K562 (cell line): ENCODE data around the gene ARMC7. TPM values are rescaled to one million over a fixed set of nuclear protein-coding genes. Genes with fewer than 3 reads are reported as not detected.

Source experiments
- AFF1 ChIP-seq, 2 experiments: fragments of 450-650 bp; IDR thresholded peaks; 2 replicates each; pipeline ENCODE4 v1.6.1; 2018; ENCODE audit warnings: mild to moderate bottlenecking in 2 of 2, low read depth in 1 of 2; ENCODE audit not compliant: partially characterized antibody in 2 of 2
- ATF7 ChIP-seq: fragments of 450-650 bp; IDR thresholded peaks from 2 replicates; pipeline ENCODE4 v1.7.1; 2014; ENCODE audit warnings: mild to moderate bottlenecking, moderate library complexity
- BHLHE40 ChIP-seq: IDR thresholded peaks from 2 replicates; pipeline ENCODE4 v1.6.1; 2011; ENCODE audit warnings: low read length, improper control_type of control experiment
- BRCA1 ChIP-seq, 2 experiments: fragments of 450-650 bp in 1 of 2; sonication (generic) in 1 of 2; formaldehyde crosslinking in 1 of 2; IDR thresholded peaks; 2 replicates each; pipeline versions ENCODE4 v1.5.0 to v1.6.1; 2017 to 2020; ENCODE audit warnings: mild to moderate bottlenecking in 1 of 2, missing genetic modification reagents in 1 of 2
- FOS ChIP-seq: IDR thresholded peaks from 3 replicates; pipeline ENCODE4 v1.6.1; 2011; ENCODE audit not compliant: insufficient read length; ENCODE audit errors: extremely low read depth
- ILF3 ChIP-seq: fragments of 450-650 bp; IDR thresholded peaks from 2 replicates; pipeline ENCODE4 v1.6.1; 2018; ENCODE audit warnings: antibody characterized with exemption, mild to moderate bottlenecking, moderate library complexity, borderline replicate concordance
- LCOR ChIP-seq: sonication (generic); formaldehyde crosslinking; IDR thresholded peaks from 2 replicates; pipeline ENCODE4 v1.8.0; 2022; ENCODE audit warnings: mild to moderate bottlenecking, missing genetic modification reagents
- MEF2D ChIP-seq: conservative IDR thresholded peaks from 2 replicates; pipeline ENCODE4 v1.6.1; 2016; ENCODE audit warnings: low read depth, missing genetic modification characterization, missing compliant biosample characterization
- MTF1 ChIP-seq: fragments of 250-450 bp; sonication (Bioruptor Pico); IDR thresholded peaks from 2 replicates; pipeline ENCODE4 v1.9.0; 2021; ENCODE audit warnings: moderate library complexity, mild to moderate bottlenecking, inconsistent platforms, borderline replicate concordance
- NBN ChIP-seq: fragments of 450-650 bp; IDR thresholded peaks from 2 replicates; pipeline ENCODE4 v1.6.1; 2016; ENCODE audit warnings: low read depth, mild to moderate bottlenecking
- NCOA6 ChIP-seq: fragments of 450-650 bp; IDR thresholded peaks from 2 replicates; pipeline ENCODE4 v1.6.1; 2017; ENCODE audit warnings: mild to moderate bottlenecking
- PPARD ChIP-seq: fragments of 250-450 bp; sonication (Bioruptor Pico); IDR thresholded peaks from 2 replicates; pipeline ENCODE4 v1.8.0; 2022; ENCODE audit warnings: inconsistent platforms, mild to moderate bottlenecking, moderate library complexity
- PTBP1 ChIP-seq: fragments of 200-400 bp; formaldehyde crosslinking; IDR thresholded peaks from 2 replicates; pipeline ENCODE4 v1.6.1; 2017; ENCODE audit warnings: low read depth, low read length
- PTTG1 ChIP-seq: fragments of 450-650 bp; IDR thresholded peaks from 2 replicates; pipeline ENCODE4 v1.6.1; 2016; ENCODE audit warnings: low read depth, mild to moderate bottlenecking, missing genetic modification characterization, missing compliant biosample characterization
- PYGO2 ChIP-seq: fragments of 450-650 bp; IDR thresholded peaks from 2 replicates; pipeline ENCODE4 v1.6.1; 2016; ENCODE audit warnings: mild to moderate bottlenecking, missing genetic modification characterization, moderate library complexity, missing compliant biosample characterization
- RBM15 ChIP-seq: fragments of 200-400 bp; formaldehyde crosslinking; IDR thresholded peaks from 2 replicates; pipeline ENCODE4 v1.6.1; 2018; ENCODE audit warnings: mild to moderate bottlenecking, low read length, moderate library complexity; ENCODE audit not compliant: insufficient read depth
- SREBF2 ChIP-seq: sonication (generic); formaldehyde crosslinking; IDR thresholded peaks from 2 replicates; pipeline ENCODE4 v1.4.0; 2020; ENCODE audit warnings: mild to moderate bottlenecking, missing genetic modification reagents
- SRF ChIP-seq, 2 experiments: fragments of 250-450, 450-650 bp in 1 of 2; sonication (Bioruptor Pico) in 1 of 2; sonication (generic) in 1 of 2; formaldehyde crosslinking; IDR thresholded peaks; 2 replicates each; pipeline versions ENCODE4 v1.5.0 to v1.5.1; 2020 to 2022; ENCODE audit warnings: mild to moderate bottlenecking in 1 of 2, missing genetic modification reagents in 1 of 2
- ZBTB33 ChIP-seq: sonication (generic); formaldehyde crosslinking; IDR thresholded peaks from 2 replicates; pipeline ENCODE4 v1.8.1; 2023; ENCODE audit warnings: mild to moderate bottlenecking, missing genetic modification reagents
- ZC3H8 ChIP-seq: fragments of 450-650 bp; IDR thresholded peaks from 2 replicates; pipeline ENCODE4 v1.6.1; 2017
- ZNF212 ChIP-seq: fragments of 450-650 bp; formaldehyde crosslinking; IDR thresholded peaks from 2 replicates; pipeline ENCODE4 v1.4.0; 2020; ENCODE audit warnings: mild to moderate bottlenecking
- ZNF354B ChIP-seq: fragments of 250-450 bp; sonication (Bioruptor Pico); IDR thresholded peaks from 2 replicates; pipeline ENCODE4 v1.4.0; 2020
- ZNF589 ChIP-seq: fragments of 200-800 bp; sonication (Bioruptor generic); IDR thresholded peaks from 2 replicates; pipeline ENCODE4 v1.6.1; 2016; ENCODE audit warnings: low read depth, missing genetic modification characterization, missing compliant biosample characterization
- polyA plus RNA-seq, 8 experiments: library from polyadenylated mRNA; depleted of rRNA in 4 of 8; stranded (reverse) in 5 of 8; unstranded in 3 of 8; fragments of >200 nt; fragmentation: Nextera tagmentation in 2 of 8; fragmentation: Illumina TruSeq in 1 of 8; extraction: Ambion mirVana in 2 of 8; extraction: Trizol in 1 of 8; gene quantifications; 2 replicates each; pipeline versions ENCODE4 v1.2.1 to v1.2.3, GENCODE V29; 2011 to 2014; ENCODE audit warnings: inconsistent platforms in 1 of 8, missing spikeins in 1 of 8
- total RNA-seq, 7 experiments: library from RNA; depleted of rRNA in 6 of 7; stranded (reverse); fragments of >200 nt in 6 of 7; fragmentation: Illumina TruSeq in 2 of 7; extraction: Trizol in 2 of 7; gene quantifications; 2 replicates each; pipeline versions ENCODE4 v1.2.1 to v1.2.3, GENCODE V29; 2011 to 2021; ENCODE audit warnings: low replicate concordance in 1 of 7

ARMC7 gene
- total and polyA plus RNA-seq, 9 of the 15 experiments (the other 6 are each of a cell fraction or from before 2014, with no cell fraction given) = 1.4 to 15.2 (median 5.9) TPM

- no peak for TF ChIP-seq NBN
- 0 out of 2 replicates have a peak, but pooled peaks have one; percentile 33 for TF ChIP-seq LCOR (CRISPR knock-in tag)
- TF ChIP-seq ZNF212 (CRISPR knock-in tag) = no peak
- no peak for TF ChIP-seq PYGO2 (tag)
- no peak for TF ChIP-seq BRCA1 (IDR thresholded peaks at IDR 0.05)
- no peak for TF ChIP-seq BRCA1 (CRISPR knock-in tag; IDR thresholded peaks at IDR 0.05)
- no peak for TF ChIP-seq ZNF354B (CRISPR knock-in tag)
- TF ChIP-seq FOS = no peak
- no peak for TF ChIP-seq ZC3H8
- no peak for TF ChIP-seq RBM15
- TF ChIP-seq PPARD = no peak
- TF ChIP-seq ILF3 = peak; percentile 94
- no peak for TF ChIP-seq PTBP1
- TF ChIP-seq BHLHE40 = peak; percentile 99
- TF ChIP-seq MTF1 = no peak
- TF ChIP-seq SRF (CRISPR knock-in tag; IDR thresholded peaks at IDR 0.05) = no peak; a peak in 1 of 4 replicates
- peak; percentile 84 for TF ChIP-seq ATF7
- TF ChIP-seq NCOA6 = no peak
- no peak for TF ChIP-seq SREBF2 (CRISPR knock-in tag)
- 0 out of 2 replicates have a peak, but pooled peaks have one; percentile 45 for TF ChIP-seq ZNF589
- TF ChIP-seq ZBTB33 = no peak
- TF ChIP-seq PTTG1 (tag) = no peak
- no peak for TF ChIP-seq MEF2D (tag)
- no peak for TF ChIP-seq AFF1 (IDR thresholded peaks at IDR 0.05; ENCODE audit: low read depth in 1 of 2, partially characterized antibody in 2 of 2)
These were observed 21.7 kb downstream of the ARMC7 start, which contains the start of gene NT5C (continued) for GRCh38 chr17:75131278-75132017.
